GM18526 (cell line): ENCODE results near the gene PLAGL1.

ENCODE experiments used
- POLR2A ChIP-seq: IDR thresholded peaks from 3 replicates; pipeline ENCODE4 v1.6.1; 2011; ENCODE audit not compliant: insufficient read length; ENCODE audit errors: extremely low read depth

The PLAGL1 gene

DNA sequence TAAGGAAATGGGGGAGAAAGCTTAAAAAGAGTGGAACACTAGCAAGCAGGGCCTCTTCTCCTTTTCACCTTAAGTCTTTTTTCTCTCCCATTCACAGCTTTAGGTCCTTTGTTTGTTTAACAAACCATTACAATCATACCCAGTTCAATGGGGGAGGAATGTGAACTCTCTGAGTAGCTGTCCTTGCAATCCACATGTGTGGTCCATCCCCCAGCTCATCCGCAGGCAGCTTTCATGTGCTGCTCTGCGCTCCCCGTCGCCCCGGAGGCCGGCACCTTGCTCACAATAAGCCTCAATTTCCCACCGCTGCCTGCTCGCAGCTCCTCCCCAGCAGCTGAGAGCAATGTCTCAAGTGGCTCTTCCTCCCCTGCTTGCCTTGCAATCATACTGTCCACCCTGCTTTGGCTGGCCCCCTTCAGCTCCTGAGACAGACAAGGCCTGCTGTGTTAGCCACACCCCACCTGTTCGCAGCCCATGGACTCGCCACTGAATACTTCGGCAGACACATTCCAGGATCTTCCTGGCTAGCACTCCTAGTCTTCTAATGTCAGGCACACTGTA is 49.1 kb downstream of the PLAGL1 start:
- TF ChIP-seq POLR2A, result no peak

DNA sequence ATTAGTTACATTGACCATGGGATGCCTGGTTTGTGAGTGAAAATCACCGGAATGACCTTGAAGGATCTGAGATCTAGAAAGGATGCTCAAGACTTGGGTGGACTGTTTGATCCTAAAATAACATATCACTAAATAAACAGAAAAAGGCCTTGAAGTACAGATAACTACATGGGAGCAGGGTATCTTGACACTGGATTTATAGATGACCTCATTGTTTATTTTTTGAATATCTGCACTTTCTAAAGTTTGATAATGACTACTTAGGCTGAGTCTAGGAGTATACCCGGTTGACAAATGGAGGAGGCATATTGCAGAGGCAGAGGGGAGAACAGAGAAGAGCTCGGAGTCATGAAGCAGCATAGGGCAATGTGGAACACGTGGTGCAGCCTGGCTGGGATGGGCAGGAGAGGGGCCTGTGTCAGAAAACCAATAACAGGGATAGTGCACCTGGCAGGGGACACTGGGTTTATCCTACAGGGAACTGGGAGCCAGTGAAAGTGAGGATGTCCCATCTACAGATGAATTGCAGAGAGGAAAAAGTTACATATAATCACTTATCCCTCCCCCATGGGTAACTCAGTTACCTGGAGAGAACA is 50.3 kb downstream of the PLAGL1 start:
- TF ChIP-seq POLR2A, result no peak

DNA sequence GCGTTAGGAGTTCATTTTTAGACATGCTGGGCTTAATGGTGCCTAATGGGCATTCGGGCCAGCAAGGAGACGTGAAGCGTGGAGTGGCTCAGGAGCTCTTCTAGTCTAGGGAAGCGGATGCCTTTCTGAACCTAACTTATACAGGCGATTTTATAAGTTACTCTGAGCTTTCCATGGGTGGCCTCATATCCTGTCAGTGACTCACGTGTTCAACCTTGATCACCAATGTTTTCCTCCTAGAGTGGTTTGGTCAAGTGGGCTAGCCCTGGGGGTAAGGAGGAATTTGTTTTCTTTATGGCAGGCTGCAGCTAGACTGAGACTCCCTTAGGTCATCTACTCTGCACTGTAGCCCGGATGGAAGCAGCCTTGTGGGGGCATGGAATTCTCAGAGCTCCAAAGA is 52.1 kb downstream of the PLAGL1 start:
- TF ChIP-seq POLR2A, result no peak

DNA sequence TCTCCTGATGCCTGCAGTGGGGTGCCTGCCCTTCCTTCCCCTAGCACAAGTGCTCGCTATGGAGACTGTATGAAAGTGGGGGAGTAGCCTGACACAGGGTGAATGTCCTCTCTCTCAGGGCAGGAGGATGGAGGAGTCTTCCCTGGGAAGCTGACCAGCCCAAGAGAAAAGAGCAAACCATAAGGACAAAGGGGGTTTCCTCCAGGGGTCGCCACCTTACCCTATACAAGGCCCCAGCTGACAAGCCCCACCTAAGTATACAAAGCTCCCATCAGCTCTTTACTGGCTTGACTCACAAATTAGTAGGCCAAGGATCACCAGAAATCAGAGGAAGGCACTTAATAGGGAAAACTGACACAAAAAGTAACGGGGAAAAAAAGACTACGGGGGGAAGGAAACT is 54.1 kb downstream of the PLAGL1 start:
- TF ChIP-seq POLR2A, result no peak

DNA sequence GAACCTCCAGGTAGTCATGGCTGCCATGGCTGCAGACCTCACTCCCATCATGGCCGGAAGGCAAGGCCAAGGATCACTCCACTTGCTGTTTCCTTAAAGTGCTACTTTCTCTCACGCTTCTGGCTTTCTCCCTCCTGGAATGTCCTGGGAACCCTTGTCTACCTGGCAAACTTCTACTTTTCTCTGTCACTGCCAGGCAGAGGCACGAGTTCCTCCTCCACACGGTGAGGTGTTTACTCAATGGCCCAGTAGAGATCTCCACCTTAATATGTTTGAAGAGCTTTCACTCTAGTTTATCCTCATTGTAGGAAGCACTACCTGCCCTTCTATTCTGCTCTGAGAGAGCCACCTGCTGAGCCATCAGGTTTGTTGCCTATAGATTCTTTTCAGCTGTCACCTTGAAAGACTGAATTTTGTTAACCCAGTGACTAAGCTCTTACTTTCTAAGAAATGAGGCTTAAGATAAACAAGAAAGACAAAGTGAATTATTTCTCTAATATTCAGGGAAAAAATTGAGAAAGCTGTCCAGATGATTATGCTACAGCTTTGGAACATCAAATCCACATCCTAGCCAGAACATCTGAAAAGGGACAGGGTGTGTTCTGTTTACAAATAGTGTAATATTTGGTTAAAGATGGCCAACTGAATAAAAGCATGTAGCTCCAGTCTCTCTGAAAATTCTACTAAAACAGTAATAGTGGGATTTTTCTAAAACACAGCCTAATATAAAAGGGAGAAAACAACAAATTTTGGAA is 54.9 kb downstream of the PLAGL1 start:
- TF ChIP-seq POLR2A, result no peak

DNA sequence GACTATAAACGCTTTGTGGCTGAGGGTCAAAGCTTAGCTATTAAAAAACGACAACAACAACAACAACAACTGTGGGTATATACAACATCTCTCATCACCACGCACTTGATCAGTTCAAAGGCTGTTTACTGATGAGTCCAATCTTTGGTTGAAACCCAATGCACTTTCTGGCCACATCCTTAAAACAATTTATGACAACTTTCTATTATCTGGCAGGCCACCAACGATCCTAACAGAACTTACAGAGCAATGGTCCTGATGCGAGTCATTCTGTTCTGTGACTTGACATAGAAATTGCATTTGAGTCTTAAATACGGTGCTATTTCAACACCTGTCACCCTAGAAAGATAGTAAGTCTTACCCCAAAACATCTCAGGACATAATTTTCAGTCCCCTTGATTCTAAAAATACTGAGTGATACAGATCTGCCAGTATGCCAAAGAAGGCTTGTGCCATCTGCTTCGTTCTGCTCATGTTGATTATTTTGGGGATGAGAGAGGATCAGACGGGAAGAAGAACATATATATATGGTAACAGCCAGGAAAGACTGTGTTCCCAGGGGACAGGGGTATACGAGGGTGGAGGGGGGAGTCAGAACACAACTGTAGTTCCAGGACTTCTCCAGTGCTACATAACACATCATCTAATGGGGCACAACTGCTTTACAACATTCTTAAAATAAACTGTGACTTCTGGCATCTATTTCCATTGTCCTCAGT is 55.8 kb downstream of the PLAGL1 start:
- no peak for TF ChIP-seq POLR2A

DNA sequence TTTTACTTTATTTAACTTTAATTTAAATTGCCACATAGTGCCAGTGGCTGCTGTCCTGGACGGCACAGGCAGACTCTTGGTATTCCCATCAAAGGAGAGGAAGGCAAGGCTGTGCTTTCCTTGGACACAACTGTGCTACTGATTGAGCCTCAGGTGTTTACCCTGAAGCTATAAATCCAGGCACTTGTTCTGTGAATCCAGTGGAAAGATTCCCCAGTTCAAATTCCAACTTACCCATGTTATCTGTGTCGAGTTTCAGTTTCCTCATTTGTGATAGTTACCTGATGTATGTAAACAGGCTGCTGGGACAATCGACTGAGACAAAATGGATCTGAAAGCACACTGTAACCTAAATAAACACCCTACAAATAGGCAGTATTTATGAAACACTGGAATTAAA is 57.2 kb downstream of the PLAGL1 start:
- no peak for TF ChIP-seq POLR2A

DNA sequence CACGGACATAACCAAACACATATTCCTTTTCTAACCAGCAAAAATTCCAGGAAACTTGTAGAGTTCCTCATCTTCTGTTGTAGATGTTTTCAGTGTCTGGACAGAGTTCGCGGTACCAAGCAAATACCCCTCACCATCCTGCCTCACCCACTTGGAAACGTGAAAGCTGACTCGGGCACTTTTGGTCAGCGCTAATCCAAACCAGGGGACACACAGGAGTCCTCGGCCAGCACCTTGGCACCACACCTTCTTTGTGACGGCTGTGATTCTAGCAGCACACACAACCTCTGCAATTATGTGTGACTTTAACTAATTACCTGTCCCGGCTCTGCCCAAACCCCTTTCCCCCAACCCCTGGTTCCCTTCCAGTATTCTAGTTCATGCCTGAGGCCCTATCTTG is 58.1 kb downstream of the PLAGL1 start:
- TF ChIP-seq POLR2A, result no peak

DNA sequence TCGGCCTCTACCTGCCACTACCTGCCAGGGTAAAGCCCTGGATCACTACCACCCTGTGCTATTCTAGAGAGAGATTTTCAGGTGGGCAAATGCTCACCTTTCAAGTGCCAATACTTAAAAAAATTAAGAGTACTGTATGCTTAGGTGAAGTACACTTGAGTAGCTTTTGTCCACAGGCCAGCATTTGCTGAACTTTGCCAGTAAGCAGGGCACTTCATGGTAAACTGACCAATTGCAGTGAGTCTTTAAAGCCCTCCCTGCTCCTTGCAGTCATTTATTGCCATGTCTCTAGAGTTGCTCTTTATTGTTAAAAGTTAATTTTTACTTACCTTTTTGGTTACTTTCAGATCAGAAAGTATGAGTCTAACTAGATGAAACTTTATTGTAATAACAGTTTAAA is 58.5 kb downstream of the PLAGL1 start:
- TF ChIP-seq POLR2A, result no peak

DNA sequence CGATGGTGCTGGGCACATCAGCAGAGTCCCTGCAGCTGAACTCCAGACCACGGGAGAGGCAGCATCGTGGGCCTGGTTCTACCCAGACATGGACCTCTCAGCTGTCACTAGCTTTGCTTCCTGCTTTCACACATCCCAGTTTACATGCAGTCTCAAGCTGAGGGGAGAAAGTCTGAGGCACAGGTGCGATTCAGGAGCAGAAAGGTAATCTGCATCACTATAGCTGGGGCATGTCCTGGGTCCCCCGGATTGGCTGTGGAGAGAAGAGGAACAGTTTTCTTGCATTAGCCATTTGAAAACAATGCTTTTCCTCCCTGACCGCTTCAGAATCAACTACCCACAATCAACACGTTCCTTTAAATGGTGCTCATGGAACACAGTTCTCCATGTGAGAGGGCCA is 59.9 kb downstream of the PLAGL1 start:
- no peak for TF ChIP-seq POLR2A

DNA sequence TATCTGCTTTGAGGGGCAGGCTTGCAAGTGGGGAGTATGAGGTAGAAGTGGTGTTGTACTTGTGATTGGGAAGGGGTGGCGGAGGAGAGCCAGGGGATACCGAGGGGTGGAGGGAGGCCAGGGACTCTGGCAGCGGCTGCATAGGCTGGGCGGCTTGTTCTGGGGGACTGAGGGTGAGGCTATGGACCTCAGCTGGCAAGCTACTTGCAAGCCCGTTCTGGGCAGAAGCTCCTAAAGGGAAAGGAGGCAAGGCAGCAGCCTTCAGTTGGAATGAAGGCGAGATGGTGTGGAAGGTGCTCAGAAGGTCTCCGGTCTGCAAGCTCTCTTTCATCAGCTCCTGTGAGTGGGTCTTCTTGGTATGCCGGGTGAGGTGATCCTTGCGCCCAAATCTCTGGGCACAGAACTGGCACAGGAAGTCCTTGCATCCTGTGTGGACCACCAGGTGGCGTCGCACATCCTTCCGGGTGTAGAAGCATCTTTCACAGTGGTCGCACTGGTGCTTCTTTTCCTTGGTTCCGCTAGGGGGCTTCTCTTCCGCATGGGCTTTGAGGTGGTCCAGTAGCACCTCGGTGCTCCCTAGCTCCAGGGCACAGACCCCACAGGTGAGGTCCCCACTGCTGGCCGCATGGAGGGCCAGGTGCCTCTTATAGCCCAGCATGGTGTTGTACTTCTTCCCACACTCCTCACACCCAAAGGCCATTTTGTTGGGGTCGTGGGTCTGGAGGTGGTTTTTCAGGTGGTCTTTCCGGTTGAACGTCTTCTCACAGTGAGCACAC is 66.0 kb downstream of the PLAGL1 start:
- no peak for TF ChIP-seq POLR2A

DNA sequence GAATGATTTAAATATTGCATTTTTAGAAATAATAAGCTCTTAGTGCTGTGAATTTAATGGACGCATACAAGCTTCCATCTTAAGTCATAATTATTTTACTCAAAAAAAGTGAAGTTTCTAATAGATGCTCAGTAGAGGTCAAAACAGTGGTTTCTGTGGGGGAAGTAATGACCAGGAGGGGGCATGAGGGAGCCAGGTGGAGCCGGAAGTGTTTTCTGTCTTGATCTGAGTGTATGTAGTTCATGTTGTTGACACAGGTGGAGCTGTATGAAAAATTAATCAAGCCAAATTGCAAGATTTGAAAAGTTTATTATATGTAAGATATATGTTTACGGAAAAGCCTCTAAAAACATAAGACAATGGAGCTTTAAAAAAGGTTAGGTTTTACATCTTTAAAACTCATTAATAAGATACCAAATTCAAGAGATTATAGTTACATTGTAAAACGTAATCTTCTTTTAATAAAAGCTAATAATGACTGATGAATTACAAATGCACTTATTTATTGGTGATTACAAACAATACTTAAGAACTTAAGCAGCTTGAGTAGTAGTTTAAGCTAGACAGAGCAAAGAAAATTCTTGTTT is 68.0 kb downstream of the PLAGL1 start:
- TF ChIP-seq POLR2A, result no peak

DNA sequence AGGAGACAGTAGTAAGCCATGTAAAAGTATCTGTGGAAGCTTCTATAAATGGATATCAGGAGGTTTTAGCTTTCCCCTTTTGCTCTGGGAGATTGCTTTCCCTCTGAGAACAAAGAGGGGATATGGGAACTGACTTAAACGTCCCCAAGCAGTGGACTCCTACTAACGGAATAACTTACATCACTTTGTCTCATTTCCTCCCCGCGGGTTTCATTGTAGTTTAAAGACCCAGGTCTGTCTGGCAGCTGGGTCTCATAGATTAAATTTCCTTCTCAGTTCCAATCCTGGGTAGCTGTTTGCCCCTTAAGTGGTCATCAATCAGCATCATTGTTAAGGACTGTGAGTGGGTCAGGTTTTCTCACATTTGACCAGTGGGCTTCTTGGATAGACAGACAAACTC is 68.7 kb downstream of the PLAGL1 start:
- TF ChIP-seq POLR2A, result no peak

DNA sequence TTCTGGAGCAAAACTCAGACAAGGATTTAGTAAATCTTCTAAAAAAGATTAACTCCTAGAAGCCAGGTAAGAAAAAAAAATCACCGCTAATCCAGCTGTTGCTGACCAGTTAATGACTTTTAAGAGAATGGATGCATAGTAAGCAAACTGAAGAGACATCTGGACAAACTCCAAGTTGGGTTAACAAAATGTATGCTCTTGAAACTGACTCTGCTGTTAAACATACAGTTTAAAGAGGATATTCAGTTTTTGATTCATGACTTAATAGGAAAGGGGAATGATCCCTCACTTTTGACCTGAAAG is 70.4 kb downstream of the PLAGL1 start:
- no peak for TF ChIP-seq POLR2A
